Erythroblast (primary cell): ENCODE results near the gene AK2.

Source experiments
- GATA1 ChIP-seq: IDR thresholded peaks from 2 replicates; pipeline ENCODE4 v1.6.1; 2011; ENCODE audit warnings: low read depth, mild to moderate bottlenecking, control low read depth, low read length, moderate library complexity
- POLR2A ChIP-seq: IDR thresholded peaks from 2 replicates; pipeline ENCODE4 v1.6.1; 2011; ENCODE audit warnings: mild to moderate bottlenecking, low read length

- TF ChIP-seq POLR2A, result no peak
- no peak for TF ChIP-seq GATA1
Observed at GRCh38 chr1:33078030-33078591, 41.4 kb upstream of the AK2 start.
